ENCODE data around the gene TNFRSF19.

- TF ChIP-seq CTCF (IDR thresholded peaks at IDR 0.05; ENCODE audit: insufficient read depth, low read length): no peak
- no peak for TF ChIP-seq GABPA (IDR thresholded peaks at IDR 0.05; ENCODE audit: low read depth)
- no peak for TF ChIP-seq REST (IDR thresholded peaks at IDR 0.05; ENCODE audit: insufficient replicate concordance, low read depth)
Observed at GRCh38 chr13:23701186-23701585, 131.0 kb downstream of the TNFRSF19 start.
